Gastrocnemius medialis (tissue), 4 donors: ENCODE measurements around the gene EXD3. TPM values are rescaled to one million over a fixed set of nuclear protein-coding genes. Genes with fewer than 3 reads are reported as not detected.

Experiments used
- ATAC-seq, 2 donors: fragments of 150-250 bp; one replicate each; pipeline ENCODE4 v1.9.1; 2016
- DNase-seq, 2 donors: peaks; one replicate each; pipeline ENCODE4 v3.0.0-alpha.2; 2019
- H3K27ac ChIP-seq, 4 donors: fragments of 200-600 bp; sonication (generic); 1 replicate in 1 of 4; 2 replicates in 3 of 4; pipeline ENCODE4 v1.5.1; 2016 to 2018; ENCODE audit warnings: mild to moderate bottlenecking in 2 of 4, moderate library complexity in 1 of 4
- H3K27me3 ChIP-seq, 3 donors: fragments of 200-600 bp; sonication (generic) in 2 of 3; 1 replicate in 1 of 3; 2 replicates in 2 of 3; pipeline versions ENCODE4 v1.5.1 to v1.6.0; 2016 to 2019; ENCODE audit warnings: mild to moderate bottlenecking in 1 of 3, moderate library complexity in 1 of 3
- H3K36me3 ChIP-seq, 2 donors: fragments of 200-600 bp; sonication (generic) in 1 of 2; one replicate each; pipeline ENCODE4 v1.5.1; 2017 to 2018
- H3K4me1 ChIP-seq, 2 donors: fragments of 200-600 bp; sonication (generic) in 1 of 2; one replicate each; pipeline ENCODE4 v1.5.1; 2016 to 2017; ENCODE audit warnings: mild to moderate bottlenecking in 2 of 2
- H3K4me3 ChIP-seq, 4 donors: fragments of 200-600 bp; sonication (generic) in 3 of 4; 1 replicate in 1 of 4; 2 replicates in 3 of 4; pipeline ENCODE4 v1.5.1; 2016 to 2019; ENCODE audit warnings: mild to moderate bottlenecking in 2 of 4
- H3K9me3 ChIP-seq, 3 donors: fragments of 200-600 bp; sonication (generic) in 2 of 3; 1 replicate in 1 of 3; 2 replicates in 2 of 3; pipeline ENCODE4 v1.5.1; 2016 to 2019
- POLR2A ChIP-seq, 2 donors: fragments of 450-650 bp; IDR thresholded peaks; one replicate each; pipeline ENCODE4 v1.6.1; 2017; ENCODE audit warnings: antibody characterized with exemption in 2 of 2, mild to moderate bottlenecking in 2 of 2, moderate library complexity in 2 of 2
- in situ Hi-C, 4 donors: fragments of 200-750 bp; cut with MboI; loops; one replicate each; pipeline versions ENCODE4 v1.15.0 to v1.8.0; 2017; ENCODE audit warnings: low sequenced_read_pairs in 4 of 4
- intact Hi-C: fragments of 100-400 bp; cut with DNase I; formaldehyde crosslinking; loops from one replicate; pipeline ENCODE4 v1.15.1; 2023; ENCODE audit warnings: low total_unique reads
- total RNA-seq, 4 donors: library from RNA; depleted of rRNA; stranded (reverse); fragments of >200 nt; gene quantifications; one replicate each; pipeline versions ENCODE4 v1.1.0 to v1.2.3, GENCODE V29; 2016
- TF ChIP-seq, protein P1 (sequence below), 5 experiments: fragments of 450-650 bp in 3 of 5; fragments of 200-600 bp in 2 of 5; sonication (generic) in 2 of 5; IDR thresholded peaks in 4 of 5; conservative IDR thresholded peaks in 1 of 5; 1 replicate in 4 of 5; 2 replicates in 1 of 5; pipeline ENCODE4 v1.5.1; 2016 to 2019; ENCODE audit warnings: antibody characterized with exemption in 5 of 5, mild to moderate bottlenecking in 3 of 5, moderate library complexity in 3 of 5

Gene EXD3
- total RNA-seq, 4 donors from 2014 or later = 4.8 to 12.5 (median 6.4) TPM

DNA sequence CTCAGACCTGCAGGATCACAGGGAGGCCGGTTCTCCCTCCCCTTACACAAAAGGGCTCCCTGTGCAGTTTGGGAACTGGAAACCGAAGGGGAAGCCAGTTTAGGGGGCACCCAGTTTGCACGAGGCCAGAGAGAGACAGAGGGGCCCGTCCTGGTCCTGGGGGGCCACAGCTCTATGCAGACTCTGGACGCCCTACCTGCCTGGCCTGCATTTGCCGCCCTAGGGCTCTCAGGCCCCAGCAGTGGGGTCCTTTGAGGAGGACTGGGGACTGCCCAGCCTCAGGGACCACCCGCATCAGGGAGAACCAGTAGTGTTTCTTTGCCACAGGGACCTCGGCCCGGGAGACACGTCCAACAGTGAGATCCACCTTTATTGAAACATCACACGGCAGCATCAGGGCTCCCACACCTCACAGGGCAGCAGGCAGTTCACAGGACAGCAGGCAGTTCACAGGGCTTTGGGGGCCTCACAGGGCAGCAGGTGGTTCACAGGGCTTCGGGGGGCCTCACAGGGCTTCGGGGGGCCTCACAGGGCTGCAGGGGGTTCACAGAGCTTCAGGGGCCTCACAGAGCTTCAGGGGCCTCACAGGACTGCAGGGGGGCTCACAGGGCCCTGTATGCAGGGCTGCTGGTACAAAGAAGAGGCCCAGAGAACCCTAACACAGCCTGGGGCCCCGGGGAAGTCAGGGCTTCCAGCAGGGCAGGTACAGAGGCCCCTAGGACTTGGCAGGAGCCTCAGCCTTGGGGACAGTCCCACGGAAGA, 36.8 kb upstream of the EXD3 start:
- Histone ChIP-seq H3K4me3 (peak overlapping the region; percentile 40 to 61 (median 50)), H3K36me3 (peaks cover 0 to 17% of the 10 kb centered on the region in 2 donors), H3K27ac (peak overlapping the region; percentile 30 to 72 (median 66)), H3K4me1 (peaks cover 10 to 11% of the 10 kb centered on the region in 2 donors), H3K9me3 (no peaks in the 10 kb centered on the region), H3K27me3 (no peaks in the 10 kb centered on the region)
- TF ChIP-seq, protein P1, sequence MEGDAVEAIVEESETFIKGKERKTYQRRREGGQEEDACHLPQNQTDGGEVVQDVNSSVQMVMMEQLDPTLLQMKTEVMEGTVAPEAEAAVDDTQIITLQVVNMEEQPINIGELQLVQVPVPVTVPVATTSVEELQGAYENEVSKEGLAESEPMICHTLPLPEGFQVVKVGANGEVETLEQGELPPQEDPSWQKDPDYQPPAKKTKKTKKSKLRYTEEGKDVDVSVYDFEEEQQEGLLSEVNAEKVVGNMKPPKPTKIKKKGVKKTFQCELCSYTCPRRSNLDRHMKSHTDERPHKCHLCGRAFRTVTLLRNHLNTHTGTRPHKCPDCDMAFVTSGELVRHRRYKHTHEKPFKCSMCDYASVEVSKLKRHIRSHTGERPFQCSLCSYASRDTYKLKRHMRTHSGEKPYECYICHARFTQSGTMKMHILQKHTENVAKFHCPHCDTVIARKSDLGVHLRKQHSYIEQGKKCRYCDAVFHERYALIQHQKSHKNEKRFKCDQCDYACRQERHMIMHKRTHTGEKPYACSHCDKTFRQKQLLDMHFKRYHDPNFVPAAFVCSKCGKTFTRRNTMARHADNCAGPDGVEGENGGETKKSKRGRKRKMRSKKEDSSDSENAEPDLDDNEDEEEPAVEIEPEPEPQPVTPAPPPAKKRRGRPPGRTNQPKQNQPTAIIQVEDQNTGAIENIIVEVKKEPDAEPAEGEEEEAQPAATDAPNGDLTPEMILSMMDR (IDR thresholded peaks at IDR 0.05 in 4 of 5, conservative IDR thresholded peaks at IDR 0.05 in 1 of 5) = no peak
- TF ChIP-seq POLR2A (IDR thresholded peaks at IDR 0.05) = no peak
- DNase-seq (peak in 1 of 2 donors; percentile 13), ATAC-seq (peak in 1 of 2 donors; percentile 23)
- intact Hi-C loops (loop anchor here (1.0 kb wide), 1 partner anchor 36 kb away; the partner anchor contains the start of genes EXD3 and NOXA1), in situ Hi-C loops (no loop called here)

DNA sequence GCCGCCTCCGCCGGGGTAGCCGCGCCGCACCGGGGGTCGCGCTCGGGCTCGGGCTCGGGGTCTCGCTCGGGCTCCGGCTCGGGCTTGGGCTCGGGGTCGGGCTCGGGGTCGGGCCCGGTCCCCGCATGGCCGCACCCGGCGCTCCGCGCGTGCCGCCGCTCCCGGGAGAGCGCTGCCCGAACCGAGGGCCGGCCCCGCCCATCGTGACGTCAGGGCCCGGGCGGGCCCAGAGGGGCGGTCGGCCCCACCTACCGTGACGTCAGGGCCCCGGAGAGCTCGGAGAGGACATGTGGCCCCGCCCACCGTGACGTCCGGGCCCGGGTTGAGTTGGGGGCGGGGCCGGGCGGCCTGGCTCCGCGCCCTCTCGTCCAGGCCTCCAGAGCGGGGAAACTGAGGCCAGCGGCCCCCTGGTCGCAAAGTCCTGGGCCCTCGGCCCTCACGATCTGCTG, 36.2 kb upstream of the EXD3 start, which contains the start of gene NSMF:
NSMF (minus strand) TSS at position 183 of the 449 bp plus-strand sequence. CDS start 232 bp downstream, outside the sequence.
- intact Hi-C loops = loop anchor here (1.0 kb wide), 1 partner anchor 36 kb away; the partner anchor contains the start of genes EXD3 and NOXA1
- no peaks in the 10 kb centered on the region for H3K27me3 ChIP-seq

DNA sequence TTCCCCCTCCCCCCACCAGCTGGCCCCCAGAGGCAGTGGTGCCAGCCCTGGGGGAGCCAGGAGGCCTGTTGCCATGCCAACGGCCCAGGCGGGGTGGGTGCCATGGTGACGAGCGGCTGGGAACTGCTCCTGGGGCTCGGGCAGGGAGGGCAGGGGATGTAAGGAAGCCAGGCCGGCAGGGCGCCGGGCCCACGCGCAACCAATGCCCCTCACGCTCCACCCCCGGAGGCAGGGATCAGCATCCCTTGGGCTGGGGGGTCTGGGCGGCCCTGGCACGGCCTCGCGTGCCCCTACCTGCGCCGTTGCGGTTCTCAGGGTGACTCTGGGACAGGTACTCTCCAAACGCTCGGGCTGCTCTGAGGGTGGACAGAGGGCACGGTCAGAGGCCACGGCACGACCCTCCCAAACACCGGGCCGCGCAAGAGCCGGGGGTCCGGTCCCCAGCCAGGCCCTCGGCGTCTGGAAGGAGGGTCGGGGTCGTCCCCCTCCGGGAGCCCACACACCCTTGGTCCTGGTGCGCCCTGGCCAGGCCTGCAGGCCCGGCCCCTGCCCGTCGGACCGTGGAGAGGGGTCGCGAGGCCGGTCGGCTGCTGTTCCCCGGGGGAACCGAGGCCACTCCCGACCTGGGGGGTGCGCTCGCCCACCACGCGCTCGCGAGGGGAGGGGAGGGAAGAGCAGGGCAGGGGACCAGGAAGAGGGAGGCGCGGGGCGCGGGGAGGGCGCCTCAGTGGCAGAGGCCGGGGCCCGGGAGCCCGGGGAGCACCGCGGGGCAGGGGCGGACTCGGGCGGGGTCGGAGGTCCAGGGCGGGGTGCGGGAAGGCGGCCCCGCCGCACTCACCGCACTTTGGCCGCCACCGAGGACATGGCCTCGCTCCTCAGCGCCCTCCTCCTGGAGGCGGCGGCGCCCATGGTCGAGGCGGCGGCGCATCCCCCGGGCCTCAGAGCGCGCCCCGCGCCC, 35.5 kb upstream of the EXD3 start:
- in situ Hi-C loops (no loop called here), intact Hi-C loops (loop anchor here (1.0 kb wide), 1 partner anchor 35 kb away; the partner anchor contains the start of genes EXD3 and NOXA1)
- peaks cover 10 to 11% of the 10 kb centered on the region in 2 donors for H3K4me1 ChIP-seq
- TF ChIP-seq, protein P1 (IDR thresholded peaks at IDR 0.05 in 4 of 5, conservative IDR thresholded peaks at IDR 0.05 in 1 of 5) = no peak
- no peak for TF ChIP-seq POLR2A (IDR thresholded peaks at IDR 0.05)
- H3K27ac ChIP-seq = peak overlapping the region; percentile 21 to 41 (median 22)
- H3K9me3 ChIP-seq = no peaks in the 10 kb centered on the region
- ATAC-seq (peak; percentile 23 to 26), DNase-seq (peak in 1 of 2 donors; percentile 19)
- H3K36me3 ChIP-seq = peaks cover 0 to 11% of the 10 kb centered on the region in 2 donors
- H3K27me3 ChIP-seq = no peaks in the 10 kb centered on the region
- peak overlapping the region; percentile 51 to 63 (median 54) for H3K4me3 ChIP-seq

More for the DNA sequence above, 36.2 kb upstream of the EXD3 start, which contains the start of gene NSMF:
- in situ Hi-C loops = no loop called here
- TF ChIP-seq POLR2A (IDR thresholded peaks at IDR 0.05) = peak; percentile 75 to 80
- TF ChIP-seq, protein P1 (IDR thresholded peaks at IDR 0.05 in 4 of 5, conservative IDR thresholded peaks at IDR 0.05 in 1 of 5) = no peak
- Histone ChIP-seq H3K4me3 (peak within 1 kb of the TSS; percentile 51 to 63 (median 54)), H3K4me1 (peaks cover 10 to 11% of the 10 kb centered on the region in 2 donors), H3K36me3 (peaks cover 0 to 17% of the 10 kb centered on the region in 2 donors), H3K9me3 (no peaks in the 10 kb centered on the region), H3K27ac (peak within 1 kb of the TSS; percentile 41 to 72 (median 66))
- ATAC-seq = peak; percentile 89 to 90
- peak; percentile 84 to 88 for DNase-seq

DNA sequence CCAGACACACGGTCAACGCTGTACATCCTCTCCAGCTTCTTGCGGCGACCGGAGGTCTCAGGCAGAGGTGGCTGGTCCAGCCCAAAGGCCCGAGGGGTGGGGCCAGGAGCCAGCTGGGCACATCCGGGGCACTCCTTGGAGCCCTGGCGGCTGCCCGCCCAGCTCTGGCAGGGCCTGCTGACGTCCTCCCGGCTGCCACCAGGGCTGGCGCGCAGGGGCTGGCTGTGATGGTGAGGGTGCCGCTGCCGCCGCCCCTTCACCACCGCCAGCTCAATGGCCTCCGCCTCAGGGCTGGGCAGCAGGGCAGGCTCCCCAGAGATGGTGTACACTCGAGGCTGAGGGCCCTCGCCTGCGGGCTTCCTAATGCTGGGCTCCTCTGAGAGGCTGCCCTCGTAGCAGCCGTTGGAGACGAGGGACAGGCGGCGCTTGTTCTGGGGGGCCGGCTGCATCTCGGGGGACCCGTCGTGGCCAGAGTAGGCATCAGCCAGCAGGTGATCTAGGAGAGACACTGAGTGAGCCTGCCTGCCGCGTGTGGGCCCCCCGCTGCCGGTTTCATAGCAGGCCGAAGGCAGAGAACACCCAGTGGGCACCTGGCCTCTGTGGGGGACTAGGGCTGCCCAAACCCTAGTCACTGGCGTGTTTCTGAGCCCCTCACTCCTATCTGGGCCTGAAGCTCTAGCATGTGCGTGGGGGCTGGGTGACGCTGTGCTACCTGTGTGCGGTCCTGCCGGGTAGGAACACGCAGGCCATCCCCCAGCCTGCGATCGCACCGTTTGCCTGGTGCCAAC, 34.6 kb upstream of the EXD3 start:
- Histone ChIP-seq H3K36me3 (peaks cover 0 to 6% of the 10 kb centered on the region in 2 donors), H3K27ac (no peak overlapping the region), H3K4me1 (peaks cover 10 to 11% of the 10 kb centered on the region in 2 donors), H3K27me3 (no peaks in the 10 kb centered on the region), H3K9me3 (no peaks in the 10 kb centered on the region), H3K4me3 (peak overlapping the region in 1 of 4 donors; percentile 54)
- no peak for ATAC-seq
- TF ChIP-seq, protein P1 (IDR thresholded peaks at IDR 0.05 in 4 of 5, conservative IDR thresholded peaks at IDR 0.05 in 1 of 5) = no peak
- no peak for TF ChIP-seq POLR2A (IDR thresholded peaks at IDR 0.05)
- DNase-seq = peak in 1 of 2 donors; percentile 11
- intact Hi-C loops = no loop called here
- in situ Hi-C loops = no loop called here
